Calu3 (cell line): ENCODE results near the gene PRKAR2B. TPM values are rescaled to one million over a fixed set of nuclear protein-coding genes. Genes with fewer than 3 reads are reported as not detected.

ENCODE experiments used
- BruUV-seq: library from RNA; stranded (reverse); fragments of 400-500 nt; replicated peaks from 2 replicates; lab custom pipeline; 2021; lab: Mats Ljungman, UMichigan
- CTCF ChIA-PET: fragments of 300-600 bp; sonication (Branson Sonifier 250); formaldehyde crosslinking; loops from one replicate; lab custom pipeline; 2022; ENCODE audit warnings: antibody characterized with exemption; lab: Charles Lee
- DNase-seq: peaks from one replicate; pipeline ENCODE4 v3.0.0; 2022
- H3K27ac Mint-ChIP-seq: one replicate; pipeline ENCODE4 v1.8.0; 2022; ENCODE audit warnings: mixed read lengths; ENCODE audit not compliant: unreplicated experiment
- H3K27me3 Mint-ChIP-seq: one replicate; pipeline ENCODE4 v1.8.0; 2022; ENCODE audit warnings: mixed read lengths; ENCODE audit not compliant: unreplicated experiment
- H3K36me3 Mint-ChIP-seq: one replicate; pipeline ENCODE4 v1.8.0; 2022; ENCODE audit warnings: mild to moderate bottlenecking, moderate library complexity, mixed read lengths; ENCODE audit not compliant: insufficient read depth, unreplicated experiment
- H3K4me1 Mint-ChIP-seq: one replicate; pipeline ENCODE4 v1.8.0; 2022; ENCODE audit warnings: mild to moderate bottlenecking, low read depth, mixed read lengths; ENCODE audit not compliant: unreplicated experiment
- H3K4me3 Mint-ChIP-seq: one replicate; pipeline ENCODE4 v1.8.0; 2022; ENCODE audit warnings: mild to moderate bottlenecking, low read depth, moderate library complexity, mixed read lengths; ENCODE audit not compliant: unreplicated experiment
- H3K9me3 Mint-ChIP-seq: one replicate; pipeline ENCODE4 v1.8.0; 2022; ENCODE audit warnings: low read depth, mixed read lengths; ENCODE audit not compliant: unreplicated experiment
- intact Hi-C: fragments of 100-400 bp; cut with micrococcal nuclease; formaldehyde crosslinking; loops from one replicate; pipeline ENCODE4 v1.10.0; 2022; ENCODE audit not compliant: unreplicated experiment
- total RNA-seq: library from RNA; stranded (reverse); gene quantifications from 2 replicates; pipeline ENCODE4 v1.2.3, GENCODE V29; 2022
- TF ChIP-seq, protein P1 (sequence below): fragments of 200-600 bp; IDR thresholded peaks from one replicate; pipeline ENCODE4 v1.8.0; 2022; ENCODE audit warnings: antibody characterized with exemption; ENCODE audit not compliant: unreplicated experiment

Gene PRKAR2B
- total RNA-seq, 1 experiment from 2014 or later = 3.1 TPM

DNA sequence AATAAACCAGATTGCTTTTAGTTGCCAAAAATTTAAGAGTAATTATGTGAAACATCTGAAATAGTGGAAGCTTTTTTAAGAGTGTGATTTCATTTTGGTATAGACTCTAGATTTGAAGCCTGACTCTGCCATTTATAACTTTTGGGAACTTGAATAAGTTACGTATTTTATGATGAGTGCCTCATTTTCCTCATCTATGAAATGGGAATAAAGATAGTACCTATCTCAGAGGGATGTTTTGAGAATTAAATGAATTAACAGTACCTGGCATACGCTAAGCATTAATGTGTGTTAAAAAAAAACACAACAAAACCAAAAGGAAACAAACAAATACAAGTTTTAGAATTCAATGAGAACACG is 12.9 kb downstream of the PRKAR2B start:
- CTCF ChIA-PET = no interaction called here
- no peak for DNase-seq
- Mint-ChIP-seq H3K4me1 (no peaks in the 10 kb centered on the region), H3K27me3 (no peaks in the 10 kb centered on the region), H3K27ac (no peak overlapping the region), H3K9me3 (no peaks in the 10 kb centered on the region), H3K4me3 (no peak overlapping the region), H3K36me3 (no peaks in the 10 kb centered on the region)
- BruUV-seq = no TSS peak
- TF ChIP-seq, protein P1, sequence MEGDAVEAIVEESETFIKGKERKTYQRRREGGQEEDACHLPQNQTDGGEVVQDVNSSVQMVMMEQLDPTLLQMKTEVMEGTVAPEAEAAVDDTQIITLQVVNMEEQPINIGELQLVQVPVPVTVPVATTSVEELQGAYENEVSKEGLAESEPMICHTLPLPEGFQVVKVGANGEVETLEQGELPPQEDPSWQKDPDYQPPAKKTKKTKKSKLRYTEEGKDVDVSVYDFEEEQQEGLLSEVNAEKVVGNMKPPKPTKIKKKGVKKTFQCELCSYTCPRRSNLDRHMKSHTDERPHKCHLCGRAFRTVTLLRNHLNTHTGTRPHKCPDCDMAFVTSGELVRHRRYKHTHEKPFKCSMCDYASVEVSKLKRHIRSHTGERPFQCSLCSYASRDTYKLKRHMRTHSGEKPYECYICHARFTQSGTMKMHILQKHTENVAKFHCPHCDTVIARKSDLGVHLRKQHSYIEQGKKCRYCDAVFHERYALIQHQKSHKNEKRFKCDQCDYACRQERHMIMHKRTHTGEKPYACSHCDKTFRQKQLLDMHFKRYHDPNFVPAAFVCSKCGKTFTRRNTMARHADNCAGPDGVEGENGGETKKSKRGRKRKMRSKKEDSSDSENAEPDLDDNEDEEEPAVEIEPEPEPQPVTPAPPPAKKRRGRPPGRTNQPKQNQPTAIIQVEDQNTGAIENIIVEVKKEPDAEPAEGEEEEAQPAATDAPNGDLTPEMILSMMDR = no peak
- intact Hi-C loops = no loop called here

DNA sequence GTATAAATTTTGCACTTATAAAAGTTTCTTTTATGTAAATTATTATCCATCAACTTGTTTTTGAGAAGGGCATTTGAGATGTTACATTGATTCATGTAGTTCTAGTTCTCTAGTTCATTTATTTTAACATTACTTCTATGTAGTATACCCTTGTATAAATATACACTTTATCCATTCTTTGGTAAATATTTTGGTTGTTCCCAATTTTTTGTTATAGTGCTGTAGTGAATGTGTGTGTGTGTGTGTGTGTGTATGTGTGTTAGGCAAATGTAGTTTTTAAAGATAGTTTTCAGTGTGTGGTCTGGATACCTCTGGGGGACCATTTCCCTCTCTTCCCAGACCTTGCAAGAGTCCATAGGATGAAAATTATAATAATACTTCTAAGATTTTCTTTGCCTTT is 15.0 kb downstream of the PRKAR2B start:
- H3K4me3 Mint-ChIP-seq = no peak overlapping the region
- H3K27ac Mint-ChIP-seq = no peak overlapping the region
- BruUV-seq = no TSS peak
- no peaks in the 10 kb centered on the region for H3K4me1 Mint-ChIP-seq
- no peaks in the 10 kb centered on the region for H3K9me3 Mint-ChIP-seq
- CTCF ChIA-PET = no interaction called here
- H3K27me3 Mint-ChIP-seq = no peaks in the 10 kb centered on the region
- no peaks in the 10 kb centered on the region for H3K36me3 Mint-ChIP-seq
- intact Hi-C loops = no loop called here
- no peak for DNase-seq
- TF ChIP-seq, protein P1 = no peak

DNA sequence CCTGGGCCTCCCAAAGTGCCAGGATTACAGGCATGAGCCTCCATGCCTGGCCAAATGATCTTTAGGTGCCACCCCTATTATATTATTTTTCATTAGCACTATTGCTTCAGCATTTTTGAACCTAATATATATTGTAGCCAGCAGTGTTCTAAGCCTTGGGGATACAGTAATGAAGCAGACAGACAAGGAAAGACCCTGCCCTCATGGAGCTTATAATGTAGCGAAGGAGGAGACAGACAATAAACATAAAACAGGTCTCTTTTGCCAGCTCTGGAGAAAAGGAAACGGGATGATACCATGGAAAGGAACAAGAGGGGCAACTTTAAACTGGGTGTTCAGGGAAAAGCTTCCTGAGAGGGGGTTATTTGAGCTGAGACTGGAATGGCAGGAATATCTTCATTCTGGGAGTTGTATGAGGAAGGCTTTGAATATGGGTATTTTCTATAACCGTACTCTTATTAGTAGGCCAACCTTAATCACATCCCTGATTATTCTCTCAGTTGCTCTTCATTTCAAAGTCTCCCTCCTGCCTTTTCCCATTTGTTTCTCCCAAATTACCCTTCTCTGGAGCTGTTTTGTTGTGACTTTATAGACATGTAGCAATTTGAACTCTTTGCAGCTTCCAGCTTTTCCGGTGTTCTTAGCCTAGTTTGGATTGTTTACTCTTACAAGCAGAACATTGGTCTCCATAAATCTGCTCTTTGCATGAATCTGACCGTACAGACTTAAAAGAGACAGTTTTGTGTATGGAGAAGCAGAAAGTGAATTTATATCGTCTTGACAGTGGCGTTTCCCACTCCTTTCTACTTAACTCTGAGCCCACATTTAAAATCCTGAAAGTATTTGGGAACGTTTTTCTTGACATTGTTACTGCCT is 19.0 kb downstream of the PRKAR2B start:
- no peaks in the 10 kb centered on the region for H3K9me3 Mint-ChIP-seq
- no peak overlapping the region for H3K27ac Mint-ChIP-seq
- H3K4me3 Mint-ChIP-seq = no peak overlapping the region
- no peaks in the 10 kb centered on the region for H3K36me3 Mint-ChIP-seq
- TF ChIP-seq, protein P1 = no peak
- no peak for DNase-seq
- intact Hi-C loops = no loop called here
- H3K4me1 Mint-ChIP-seq = no peaks in the 10 kb centered on the region
- H3K27me3 Mint-ChIP-seq = no peaks in the 10 kb centered on the region
- BruUV-seq = no TSS peak
- CTCF ChIA-PET = no interaction called here

DNA sequence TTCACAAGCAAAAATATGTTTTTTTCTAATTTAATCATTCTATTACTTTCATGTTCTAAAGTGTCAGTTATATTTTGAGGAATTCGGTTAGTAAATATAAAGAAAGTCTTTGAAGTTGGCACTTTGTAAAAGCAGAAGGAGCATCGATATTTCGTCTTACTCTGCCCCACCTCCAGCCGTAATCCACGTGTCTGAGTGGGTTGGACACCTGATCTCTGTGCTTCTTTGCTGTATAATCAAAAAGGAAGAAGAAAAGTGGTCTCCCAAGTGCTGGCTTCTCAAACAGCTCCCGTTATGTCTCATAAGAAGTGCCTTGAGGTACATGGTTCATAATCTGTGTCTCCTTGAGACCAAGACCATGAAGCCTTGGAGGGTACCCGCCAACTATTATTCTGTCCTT is 19.8 kb downstream of the PRKAR2B start:
- no peak overlapping the region for H3K27ac Mint-ChIP-seq
- TF ChIP-seq, protein P1 = no peak
- DNase-seq = no peak
- intact Hi-C loops = no loop called here
- no peaks in the 10 kb centered on the region for H3K36me3 Mint-ChIP-seq
- no peak overlapping the region for H3K4me3 Mint-ChIP-seq
- no peaks in the 10 kb centered on the region for H3K9me3 Mint-ChIP-seq
- no peaks in the 10 kb centered on the region for H3K4me1 Mint-ChIP-seq
- no peaks in the 10 kb centered on the region for H3K27me3 Mint-ChIP-seq
- no TSS peak for BruUV-seq
- CTCF ChIA-PET = no interaction called here
